Measurements from ENCODE around the gene PANX2.
A peak's percentile ranks its signal among the peaks of the same experiment; 100 is the strongest.
"Not testable (repeated sequence)": the region's sequence is repeated elsewhere in the genome, so short reads cannot be mapped to it uniquely, and the experiment has no call there.

Gene PANX2

GRCh38 chr22:50147258-50148165, 23.0 kb upstream of the PANX2 start:
- not testable (repeated sequence) for DNase-seq

- no peak for DNase-seq
Measured at GRCh38 chr22:50148166-50148500, 22.4 kb upstream of the PANX2 start.

- DNase-seq: no peak
Measured at GRCh38 chr22:50148991-50149721, 21.4 kb upstream of the PANX2 start.

GRCh38 chr22:50150161-50151129, 20.1 kb upstream of the PANX2 start:
- DNase-seq: peak; percentile 23

GRCh38 chr22:50151571-50152537, 18.7 kb upstream of the PANX2 start:
- no peak for DNase-seq

GRCh38 chr22:50153056-50153755, 17.3 kb upstream of the PANX2 start:
- no peak for DNase-seq

- no peak for DNase-seq
Measured at GRCh38 chr22:50153756-50154140, 16.8 kb upstream of the PANX2 start.

- DNase-seq: no peak
Measured at GRCh38 chr22:50157709-50158375, 12.7 kb upstream of the PANX2 start.

- DNase-seq: no peak
Measured at GRCh38 chr22:50160947-50161346, 9.6 kb upstream of the PANX2 start.

GRCh38 chr22:50161508-50162390, 8.8 kb upstream of the PANX2 start:
- DNase-seq: no peak

- no peak for DNase-seq
Measured at GRCh38 chr22:50162391-50162956, 8.1 kb upstream of the PANX2 start.

- no peak for DNase-seq
Measured at GRCh38 chr22:50165436-50166123, 5.0 kb upstream of the PANX2 start.

- DNase-seq: no peak
Measured at GRCh38 chr22:50167689-50168489, 2.6 kb upstream of the PANX2 start.

- not testable (repeated sequence) for DNase-seq
Measured at GRCh38 chr22:50168490-50169180, 1.9 kb upstream of the PANX2 start.

- no peak for DNase-seq
Measured at GRCh38 chr22:50169181-50169759, 1.3 kb upstream of the PANX2 start.

- DNase-seq: no peak
Measured at GRCh38 chr22:50169774-50170341, 673 bp upstream of the PANX2 start.

Measured in NCI-H524 treated with DMSO at 0.1 percent for 48 hours (cell line).